HEK293 (cell line): Measurements from ENCODE around the gene CC2D2A.

ENCODE experiments used
- CTCF ChIA-PET: fragments of 350-600 bp; formaldehyde crosslinking; extraction: SDS; loops from one replicate; lab custom pipeline; 2021; ENCODE audit warnings: antibody characterized with exemption; lab: Yijun Ruan, JAX
- POLR2A ChIA-PET: fragments of 300-600 bp; formaldehyde crosslinking; extraction: SDS; loops from one replicate; lab custom pipeline; 2020; ENCODE audit warnings: antibody characterized with exemption, inconsistent platforms; lab: Yijun Ruan, JAX
- H3K27ac ChIP-seq: fragments of 200-500 bp; sonication (Bioruptor generic); 2 replicates; pipeline ENCODE4 v1.5.1; 2014; ENCODE audit warnings: low read depth, low read length, control low read depth, inconsistent platforms; ENCODE audit errors: extremely low read depth
- H3K36me3 ChIP-seq, 2 experiments: fragments of 200-500 bp in 1 of 2; sonication (Bioruptor generic) in 1 of 2; 1 replicate in 1 of 2; 2 replicates in 1 of 2; pipeline ENCODE4 v1.5.1; 2014 to 2017; ENCODE audit warnings: inconsistent platforms in 2 of 2, low read length in 2 of 2; ENCODE audit not compliant: control insufficient read depth in 2 of 2, insufficient read depth in 1 of 2
- H3K4me1 ChIP-seq: fragments of 200-500 bp; sonication (Bioruptor generic); 2 replicates; pipeline ENCODE4 v1.5.1; 2014; ENCODE audit warnings: mild to moderate bottlenecking, low read length, inconsistent platforms; ENCODE audit not compliant: control insufficient read depth, insufficient read depth
- H3K4me3 ChIP-seq: 2 replicates; pipeline ENCODE4 v1.5.1; 2011; ENCODE audit warnings: low read depth, mild to moderate bottlenecking, control low read depth, low read length, moderate library complexity
- H3K9me3 ChIP-seq: fragments of 200-500 bp; sonication (Bioruptor generic); 2 replicates; pipeline ENCODE4 v1.5.1; 2014; ENCODE audit warnings: low read depth, low read length, inconsistent platforms; ENCODE audit not compliant: control insufficient read depth, insufficient read depth
- GLIS1 ChIP-seq: fragments of 450-650 bp; formaldehyde crosslinking; IDR thresholded peaks from 2 replicates; pipeline ENCODE4 v1.5.1; 2016; ENCODE audit warnings: missing biosample characterization, missing genetic modification characterization
- KLF10 ChIP-seq: fragments of 450-650 bp; IDR thresholded peaks from 2 replicates; pipeline ENCODE4 v1.5.1; 2018; ENCODE audit warnings: missing biosample characterization, mild to moderate bottlenecking, missing genetic modification characterization
- MYNN ChIP-seq: fragments of 450-650 bp; formaldehyde crosslinking; IDR thresholded peaks from 2 replicates; pipeline ENCODE4 v1.5.1; 2016; ENCODE audit warnings: missing biosample characterization, missing genetic modification characterization, borderline replicate concordance
- MZF1 ChIP-seq: fragments of 450-650 bp; formaldehyde crosslinking; IDR thresholded peaks from 2 replicates; pipeline ENCODE4 v1.5.1; 2017; ENCODE audit warnings: missing biosample characterization, missing genetic modification characterization, borderline replicate concordance
- SP3 ChIP-seq: fragments of 450-650 bp; formaldehyde crosslinking; IDR thresholded peaks from 2 replicates; pipeline ENCODE4 v1.5.1; 2016; ENCODE audit warnings: missing biosample characterization, missing genetic modification characterization
- ZNF138 ChIP-seq: fragments of 450-650 bp; formaldehyde crosslinking; IDR thresholded peaks from 2 replicates; pipeline ENCODE4 v1.5.1; 2016; ENCODE audit warnings: missing biosample characterization, missing genetic modification characterization, borderline replicate concordance
- ZNF169 ChIP-seq: fragments of 450-650 bp; formaldehyde crosslinking; IDR thresholded peaks from 2 replicates; pipeline ENCODE4 v1.5.1; 2016; ENCODE audit warnings: missing biosample characterization, missing genetic modification characterization
- ZNF510 ChIP-seq: fragments of 450-650 bp; formaldehyde crosslinking; IDR thresholded peaks from 2 replicates; pipeline ENCODE4 v1.5.1; 2018; ENCODE audit warnings: mild to moderate bottlenecking, missing genetic modification characterization, missing biosample characterization; ENCODE audit not compliant: insufficient replicate concordance
- ZNF654 ChIP-seq: fragments of 450-650 bp; formaldehyde crosslinking; IDR thresholded peaks from 2 replicates; pipeline ENCODE4 v1.5.1; 2016; ENCODE audit warnings: low read depth, missing biosample characterization, missing genetic modification characterization
- ZNF660 ChIP-seq: fragments of 450-650 bp; IDR thresholded peaks from 2 replicates; pipeline ENCODE4 v1.5.1; 2018; ENCODE audit warnings: missing biosample characterization, mild to moderate bottlenecking, missing genetic modification characterization
- ZNF792 ChIP-seq: fragments of 450-650 bp; formaldehyde crosslinking; IDR thresholded peaks from 2 replicates; pipeline ENCODE4 v1.5.1; 2016; ENCODE audit warnings: missing biosample characterization, missing genetic modification characterization
- ZSCAN16 ChIP-seq: fragments of 450-650 bp; formaldehyde crosslinking; IDR thresholded peaks from 2 replicates; pipeline ENCODE4 v1.5.1; 2016; ENCODE audit warnings: missing biosample characterization, missing genetic modification characterization
- TF ChIP-seq, protein P1 (sequence below): fragments of 450-650 bp; formaldehyde crosslinking; IDR thresholded peaks from 2 replicates; pipeline ENCODE4 v1.5.1; 2016; ENCODE audit warnings: missing biosample characterization, missing genetic modification characterization
- TF ChIP-seq, protein P2 (sequence below): fragments of 450-650 bp; formaldehyde crosslinking; IDR thresholded peaks from 2 replicates; pipeline ENCODE4 v1.5.1; 2017; ENCODE audit warnings: missing biosample characterization, missing genetic modification characterization
- TF ChIP-seq, protein P3 (sequence below): fragments of 450-650 bp; IDR thresholded peaks from 2 replicates; pipeline ENCODE4 v1.5.1; 2018; ENCODE audit warnings: missing biosample characterization, missing genetic modification characterization
- TF ChIP-seq, protein P4 (sequence below): fragments of 450-650 bp; formaldehyde crosslinking; IDR thresholded peaks from 2 replicates; pipeline ENCODE4; 2016; ENCODE audit warnings: missing biosample characterization, missing genetic modification characterization
- TF ChIP-seq, protein P5 (sequence below): fragments of 450-650 bp; formaldehyde crosslinking; IDR thresholded peaks from 2 replicates; pipeline ENCODE4 v1.5.1; 2016; ENCODE audit warnings: missing biosample characterization, missing genetic modification characterization
- TF ChIP-seq, protein P6 (sequence below): fragments of 450-650 bp; formaldehyde crosslinking; IDR thresholded peaks from 2 replicates; pipeline ENCODE4 v1.5.1; 2016; ENCODE audit warnings: missing biosample characterization, missing genetic modification characterization, borderline replicate concordance

Gene CC2D2A

DNA sequence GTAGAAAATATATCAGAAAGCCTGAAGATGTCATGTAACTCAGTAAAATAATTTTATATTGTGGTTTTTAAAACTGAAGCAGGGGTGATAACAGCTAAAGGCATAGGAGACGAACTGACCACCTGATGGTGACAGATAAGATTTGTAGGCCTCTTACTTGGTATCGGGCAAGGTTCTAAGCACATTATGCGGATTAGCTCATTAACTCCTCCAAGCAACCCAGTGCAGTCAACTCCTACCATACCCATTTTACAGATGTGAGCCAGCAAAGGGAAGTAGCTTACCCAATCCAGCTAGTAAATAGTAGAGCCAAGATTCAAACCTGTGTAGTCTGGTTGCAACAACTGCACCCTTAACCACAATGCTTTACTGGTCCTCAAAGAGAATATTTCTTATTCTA, 62.1 kb downstream of the CC2D2A start (continued):
- TF ChIP-seq, protein P1, sequence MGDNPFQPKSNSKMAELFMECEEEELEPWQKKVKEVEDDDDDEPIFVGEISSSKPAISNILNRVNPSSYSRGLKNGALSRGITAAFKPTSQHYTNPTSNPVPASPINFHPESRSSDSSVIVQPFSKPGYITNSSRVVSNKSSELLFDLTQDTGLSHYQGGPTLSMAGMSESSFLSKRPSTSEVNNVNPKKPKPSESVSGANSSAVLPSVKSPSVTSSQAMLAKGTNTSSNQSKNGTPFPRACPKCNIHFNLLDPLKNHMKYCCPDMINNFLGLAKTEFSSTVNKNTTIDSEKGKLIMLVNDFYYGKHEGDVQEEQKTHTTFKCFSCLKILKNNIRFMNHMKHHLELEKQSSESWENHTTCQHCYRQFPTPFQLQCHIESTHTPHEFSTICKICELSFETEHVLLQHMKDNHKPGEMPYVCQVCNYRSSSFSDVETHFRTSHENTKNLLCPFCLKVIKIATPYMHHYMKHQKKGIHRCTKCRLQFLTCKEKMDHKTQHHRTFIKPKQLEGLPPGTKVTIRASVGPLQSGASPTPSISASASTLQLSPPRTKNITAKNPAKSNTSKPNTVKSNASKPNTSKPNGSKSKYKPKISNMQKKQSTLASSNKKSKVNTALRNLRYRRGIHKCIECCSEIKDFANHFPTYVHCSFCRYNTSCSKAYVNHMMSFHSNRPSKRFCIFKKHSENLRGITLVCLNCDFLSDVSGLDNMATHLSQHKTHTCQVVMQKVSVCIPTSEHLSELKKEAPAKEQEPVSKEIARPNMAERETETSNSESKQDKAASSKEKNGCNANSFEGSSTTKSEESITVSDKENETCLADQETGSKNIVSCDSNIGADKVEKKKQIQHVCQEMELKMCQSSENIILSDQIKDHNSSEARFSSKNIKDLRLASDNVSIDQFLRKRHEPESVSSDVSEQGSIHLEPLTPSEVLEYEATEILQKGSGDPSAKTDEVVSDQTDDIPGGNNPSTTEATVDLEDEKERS (tag by site-specific recombination), result no peak
- no peak for TF ChIP-seq ZNF654 (tag by site-specific recombination)

DNA sequence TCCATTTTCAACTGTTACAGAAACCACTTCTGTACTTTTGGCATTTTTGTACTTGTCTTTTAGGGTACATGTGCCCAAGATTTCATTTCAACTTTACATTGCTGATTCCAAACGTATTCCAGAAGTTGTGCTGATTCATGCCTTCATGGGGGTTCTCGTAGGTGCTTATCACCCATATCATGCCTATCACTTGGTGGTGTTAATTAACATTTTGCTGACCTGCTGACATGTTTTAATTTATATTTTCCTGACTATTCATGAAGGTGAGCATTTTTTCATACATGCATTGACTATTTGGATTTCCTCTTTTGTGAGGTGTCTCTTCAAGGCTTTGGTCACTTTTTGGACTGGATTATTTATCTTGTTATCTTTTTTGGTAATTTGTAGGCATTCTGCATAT, 64.1 kb downstream of the CC2D2A start:
- TF ChIP-seq, protein P2, sequence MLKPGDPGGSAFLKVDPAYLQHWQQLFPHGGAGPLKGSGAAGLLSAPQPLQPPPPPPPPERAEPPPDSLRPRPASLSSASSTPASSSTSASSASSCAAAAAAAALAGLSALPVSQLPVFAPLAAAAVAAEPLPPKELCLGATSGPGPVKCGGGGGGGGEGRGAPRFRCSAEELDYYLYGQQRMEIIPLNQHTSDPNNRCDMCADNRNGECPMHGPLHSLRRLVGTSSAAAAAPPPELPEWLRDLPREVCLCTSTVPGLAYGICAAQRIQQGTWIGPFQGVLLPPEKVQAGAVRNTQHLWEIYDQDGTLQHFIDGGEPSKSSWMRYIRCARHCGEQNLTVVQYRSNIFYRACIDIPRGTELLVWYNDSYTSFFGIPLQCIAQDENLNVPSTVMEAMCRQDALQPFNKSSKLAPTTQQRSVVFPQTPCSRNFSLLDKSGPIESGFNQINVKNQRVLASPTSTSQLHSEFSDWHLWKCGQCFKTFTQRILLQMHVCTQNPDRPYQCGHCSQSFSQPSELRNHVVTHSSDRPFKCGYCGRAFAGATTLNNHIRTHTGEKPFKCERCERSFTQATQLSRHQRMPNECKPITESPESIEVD, result no peak
- TF ChIP-seq ZNF510 (tag by site-specific recombination) (no peak), GLIS1 (no peak), ZNF660 (tag by site-specific recombination) (no peak), ZNF792 (tag by site-specific recombination) (no peak)
- TF ChIP-seq, protein P3, sequence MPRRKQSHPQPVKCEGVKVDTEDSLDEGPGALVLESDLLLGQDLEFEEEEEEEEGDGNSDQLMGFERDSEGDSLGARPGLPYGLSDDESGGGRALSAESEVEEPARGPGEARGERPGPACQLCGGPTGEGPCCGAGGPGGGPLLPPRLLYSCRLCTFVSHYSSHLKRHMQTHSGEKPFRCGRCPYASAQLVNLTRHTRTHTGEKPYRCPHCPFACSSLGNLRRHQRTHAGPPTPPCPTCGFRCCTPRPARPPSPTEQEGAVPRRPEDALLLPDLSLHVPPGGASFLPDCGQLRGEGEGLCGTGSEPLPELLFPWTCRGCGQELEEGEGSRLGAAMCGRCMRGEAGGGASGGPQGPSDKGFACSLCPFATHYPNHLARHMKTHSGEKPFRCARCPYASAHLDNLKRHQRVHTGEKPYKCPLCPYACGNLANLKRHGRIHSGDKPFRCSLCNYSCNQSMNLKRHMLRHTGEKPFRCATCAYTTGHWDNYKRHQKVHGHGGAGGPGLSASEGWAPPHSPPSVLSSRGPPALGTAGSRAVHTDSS, result no peak
- TF ChIP-seq, protein P4, sequence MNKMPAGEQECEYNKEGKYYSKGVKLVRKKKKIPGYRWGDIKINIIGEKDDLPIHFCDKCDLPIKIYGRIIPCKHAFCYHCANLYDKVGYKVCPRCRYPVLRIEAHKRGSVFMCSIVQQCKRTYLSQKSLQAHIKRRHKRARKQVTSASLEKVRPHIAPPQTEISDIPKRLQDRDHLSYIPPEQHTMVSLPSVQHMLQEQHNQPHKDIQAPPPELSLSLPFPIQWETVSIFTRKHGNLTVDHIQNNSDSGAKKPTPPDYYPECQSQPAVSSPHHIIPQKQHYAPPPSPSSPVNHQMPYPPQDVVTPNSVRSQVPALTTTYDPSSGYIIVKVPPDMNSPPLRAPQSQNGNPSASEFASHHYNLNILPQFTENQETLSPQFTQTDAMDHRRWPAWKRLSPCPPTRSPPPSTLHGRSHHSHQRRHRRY, result no peak
- Histone ChIP-seq H3K36me3 (peaks cover 0 to 9% of the 10 kb centered on the region in 2 experiments; a peak in 1 of 3 replicates), H3K27ac (no peak overlapping the region), H3K4me3 (no peak overlapping the region), H3K4me1 (no peaks in the 10 kb centered on the region), H3K9me3 (no peaks in the 10 kb centered on the region)
- ChIA-PET CTCF (no interaction called here), POLR2A (no interaction called here)

DNA sequence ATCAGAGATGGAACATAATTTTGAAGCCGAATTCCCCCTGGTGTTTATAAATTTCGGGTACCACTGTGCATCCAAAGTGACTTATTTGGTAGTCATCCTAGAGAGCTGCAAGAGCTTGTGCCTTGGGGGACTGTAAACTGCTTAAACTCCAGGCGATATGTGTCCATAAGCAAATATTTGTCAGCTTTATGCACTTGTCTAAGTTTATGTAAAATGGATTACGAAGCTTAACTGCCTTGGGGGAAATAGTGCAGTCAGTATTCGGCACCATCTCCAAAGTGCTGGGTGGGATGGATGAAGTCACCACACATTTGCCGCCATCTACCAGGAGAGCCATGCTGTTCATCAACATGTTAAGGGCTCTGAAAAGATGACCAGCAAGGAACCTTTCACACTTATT, 65.9 kb downstream of the CC2D2A start:
- Histone ChIP-seq H3K4me1 (no peaks in the 10 kb centered on the region), H3K27ac (no peak overlapping the region), H3K9me3 (no peaks in the 10 kb centered on the region), H3K4me3 (no peak overlapping the region), H3K36me3 (peaks cover 0 to 7% of the 10 kb centered on the region in 2 experiments; a peak in 1 of 3 replicates)
- ChIA-PET CTCF (no interaction called here), POLR2A (no interaction called here)
- TF ChIP-seq MYNN, result no peak
- no peak for TF ChIP-seq SP3
- no peak for TF ChIP-seq KLF10
- TF ChIP-seq ZNF169 (tag by site-specific recombination), result no peak
- no peak for TF ChIP-seq ZSCAN16 (tag by site-specific recombination)
- TF ChIP-seq, protein P5, sequence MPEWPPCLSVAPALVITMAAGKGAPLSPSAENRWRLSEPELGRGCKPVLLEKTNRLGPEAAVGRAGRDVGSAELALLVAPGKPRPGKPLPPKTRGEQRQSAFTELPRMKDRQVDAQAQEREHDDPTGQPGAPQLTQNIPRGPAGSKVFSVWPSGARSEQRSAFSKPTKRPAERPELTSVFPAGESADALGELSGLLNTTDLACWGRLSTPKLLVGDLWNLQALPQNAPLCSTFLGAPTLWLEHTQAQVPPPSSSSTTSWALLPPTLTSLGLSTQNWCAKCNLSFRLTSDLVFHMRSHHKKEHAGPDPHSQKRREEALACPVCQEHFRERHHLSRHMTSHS (tag by site-specific recombination), result no peak
- no peak for TF ChIP-seq MZF1
- TF ChIP-seq, protein P6, sequence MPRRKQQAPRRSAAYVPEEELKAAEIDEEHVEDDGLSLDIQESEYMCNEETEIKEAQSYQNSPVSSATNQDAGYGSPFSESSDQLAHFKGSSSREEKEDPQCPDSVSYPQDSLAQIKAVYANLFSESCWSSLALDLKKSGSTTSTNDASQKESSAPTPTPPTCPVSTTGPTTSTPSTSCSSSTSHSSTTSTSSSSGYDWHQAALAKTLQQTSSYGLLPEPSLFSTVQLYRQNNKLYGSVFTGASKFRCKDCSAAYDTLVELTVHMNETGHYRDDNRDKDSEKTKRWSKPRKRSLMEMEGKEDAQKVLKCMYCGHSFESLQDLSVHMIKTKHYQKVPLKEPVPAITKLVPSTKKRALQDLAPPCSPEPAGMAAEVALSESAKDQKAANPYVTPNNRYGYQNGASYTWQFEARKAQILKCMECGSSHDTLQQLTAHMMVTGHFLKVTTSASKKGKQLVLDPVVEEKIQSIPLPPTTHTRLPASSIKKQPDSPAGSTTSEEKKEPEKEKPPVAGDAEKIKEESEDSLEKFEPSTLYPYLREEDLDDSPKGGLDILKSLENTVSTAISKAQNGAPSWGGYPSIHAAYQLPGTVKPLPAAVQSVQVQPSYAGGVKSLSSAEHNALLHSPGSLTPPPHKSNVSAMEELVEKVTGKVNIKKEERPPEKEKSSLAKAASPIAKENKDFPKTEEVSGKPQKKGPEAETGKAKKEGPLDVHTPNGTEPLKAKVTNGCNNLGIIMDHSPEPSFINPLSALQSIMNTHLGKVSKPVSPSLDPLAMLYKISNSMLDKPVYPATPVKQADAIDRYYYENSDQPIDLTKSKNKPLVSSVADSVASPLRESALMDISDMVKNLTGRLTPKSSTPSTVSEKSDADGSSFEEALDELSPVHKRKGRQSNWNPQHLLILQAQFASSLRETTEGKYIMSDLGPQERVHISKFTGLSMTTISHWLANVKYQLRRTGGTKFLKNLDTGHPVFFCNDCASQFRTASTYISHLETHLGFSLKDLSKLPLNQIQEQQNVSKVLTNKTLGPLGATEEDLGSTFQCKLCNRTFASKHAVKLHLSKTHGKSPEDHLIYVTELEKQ (tag by site-specific recombination), result no peak
- TF ChIP-seq, protein P3, result no peak
- TF ChIP-seq ZNF138, result no peak
